Mesenchymal stem cell (in vitro differentiated cells and primary cell): ENCODE results near the gene NBPF1.
A peak's percentile ranks its signal among the peaks of the same experiment; 100 is the strongest.
"Not testable (repeated sequence)": the region's sequence is repeated elsewhere in the genome, so short reads cannot be mapped to it uniquely, and the experiment has no call there.

ENCODE experiments used
- DNase-seq: peaks from one replicate; pipeline ENCODE4 v3.0.0-alpha.2; 2013
- H2AFZ ChIP-seq: one replicate; pipeline ENCODE4 v1.6.1; 2013; ENCODE audit warnings: low read depth, mild to moderate bottlenecking, control low read depth, inconsistent platforms, low read length, moderate library complexity
- H2AK5ac ChIP-seq: 2 replicates; pipeline ENCODE4 v1.6.1; 2013; ENCODE audit warnings: low read length, moderate library complexity, mild to moderate bottlenecking, inconsistent platforms; ENCODE audit not compliant: severe bottlenecking
- H2BK120ac ChIP-seq: one replicate; pipeline ENCODE4 v1.6.1; 2013; ENCODE audit warnings: low read depth, mild to moderate bottlenecking, inconsistent platforms, low read length, moderate library complexity
- H2BK12ac ChIP-seq, 2 experiments: one replicate each; pipeline ENCODE4 v1.6.1; 2013; ENCODE audit warnings: inconsistent platforms in 2 of 2, low read length in 2 of 2, mild to moderate bottlenecking in 2 of 2, moderate library complexity in 2 of 2, control low read depth in 1 of 2
- H2BK15ac ChIP-seq: one replicate; pipeline ENCODE4 v1.6.1; 2013; ENCODE audit warnings: mild to moderate bottlenecking, low read depth, inconsistent platforms; ENCODE audit not compliant: poor library complexity, severe bottlenecking
- H2BK5ac ChIP-seq: 2 replicates; pipeline ENCODE4 v1.6.1; 2013; ENCODE audit warnings: low read depth, mild to moderate bottlenecking, low read length, control low read depth, inconsistent platforms; ENCODE audit not compliant: poor library complexity, severe bottlenecking
- H3K14ac ChIP-seq, 2 experiments: one replicate each; pipeline ENCODE4 v1.6.1; 2013; ENCODE audit warnings: inconsistent platforms in 2 of 2, low read length in 2 of 2, control low read depth in 1 of 2, mild to moderate bottlenecking in 1 of 2, moderate library complexity in 1 of 2
- H3K18ac ChIP-seq, 2 experiments: one replicate each; pipeline ENCODE4 v1.6.1; 2013; ENCODE audit warnings: inconsistent platforms in 2 of 2, low read length in 2 of 2, control low read depth in 1 of 2, low read depth in 1 of 2, mild to moderate bottlenecking in 1 of 2
- H3K23ac ChIP-seq, 2 experiments: one replicate each; pipeline ENCODE4 v1.6.1; 2013; ENCODE audit warnings: inconsistent platforms in 2 of 2, low read length in 2 of 2, mild to moderate bottlenecking in 2 of 2, moderate library complexity in 2 of 2, control low read depth in 1 of 2
- H3K27ac ChIP-seq: 2 replicates; pipeline ENCODE4 v1.5.1; 2013; ENCODE audit warnings: mild to moderate bottlenecking, moderate library complexity, low read length, control low read depth, inconsistent platforms; ENCODE audit not compliant: poor library complexity, severe bottlenecking
- H3K27me3 ChIP-seq, 2 experiments: 2 replicates each; pipeline versions ENCODE4 v1.6.1 to v1.7.0; 2013; ENCODE audit warnings: low read length in 2 of 2, mild to moderate bottlenecking in 2 of 2, moderate library complexity in 2 of 2, control low read depth in 1 of 2, inconsistent platforms in 1 of 2; ENCODE audit not compliant: control insufficient read depth in 1 of 2, insufficient read depth in 1 of 2
- H3K36me3 ChIP-seq, 2 experiments: 2 replicates each; pipeline versions ENCODE4 v1.6.1 to v1.7.0; 2013; ENCODE audit warnings: low read length in 2 of 2, control low read depth in 1 of 2, inconsistent platforms in 1 of 2, low read depth in 1 of 2, mild to moderate bottlenecking in 1 of 2; ENCODE audit not compliant: insufficient read depth in 2 of 2, control insufficient read depth in 1 of 2
- H3K4ac ChIP-seq, 2 experiments: one replicate each; pipeline ENCODE4 v1.6.1; 2013; ENCODE audit warnings: inconsistent platforms in 2 of 2, low read length in 2 of 2, mild to moderate bottlenecking in 2 of 2, moderate library complexity in 2 of 2, control low read depth in 1 of 2, low read depth in 1 of 2
- H3K4me1 ChIP-seq: 2 replicates; pipeline ENCODE4 v1.6.1; 2013; ENCODE audit warnings: low read depth, low read length, control low read depth; ENCODE audit not compliant: control insufficient read depth, insufficient read depth
- H3K4me2 ChIP-seq: 2 replicates; pipeline ENCODE4 v1.6.1; 2013; ENCODE audit warnings: low read length, mild to moderate bottlenecking, inconsistent platforms; ENCODE audit not compliant: poor library complexity, severe bottlenecking
- H3K4me3 ChIP-seq, 2 experiments: 2 replicates each; pipeline versions ENCODE4 v1.5.1 to v1.7.0; 2013; ENCODE audit warnings: low read length in 2 of 2, mild to moderate bottlenecking in 2 of 2, control low read depth in 1 of 2, low read depth in 1 of 2; ENCODE audit not compliant: insufficient read depth in 1 of 2
- H3K79me1 ChIP-seq: replicated peaks from 2 replicates; pipeline ENCODE4 v1.6.1; 2013; ENCODE audit warnings: mild to moderate bottlenecking, control low read depth, low read length, inconsistent platforms; ENCODE audit not compliant: poor library complexity, severe bottlenecking
- H3K9ac ChIP-seq: 2 replicates; pipeline ENCODE4 v1.7.0; 2013; ENCODE audit warnings: mild to moderate bottlenecking, low read length, moderate library complexity
- H3K9me3 ChIP-seq: 2 replicates; pipeline ENCODE4 v1.7.0; 2013; ENCODE audit warnings: mild to moderate bottlenecking, low read length; ENCODE audit not compliant: control insufficient read depth
- H4K8ac ChIP-seq: one replicate; pipeline ENCODE4 v1.6.1; 2013; ENCODE audit warnings: inconsistent platforms, mild to moderate bottlenecking, low read length, moderate library complexity
- H4K91ac ChIP-seq: one replicate; pipeline ENCODE4 v1.6.1; 2013; ENCODE audit warnings: mild to moderate bottlenecking, low read length, inconsistent platforms
- WGBS: methylation state at CpG from one replicate; pipeline ENCODE4 v1.1.7; 2013; ENCODE audit warnings: mixed read lengths; 5-methylcytosine and 5-hydroxymethylcytosine counted together

NBPF1 gene

DNA sequence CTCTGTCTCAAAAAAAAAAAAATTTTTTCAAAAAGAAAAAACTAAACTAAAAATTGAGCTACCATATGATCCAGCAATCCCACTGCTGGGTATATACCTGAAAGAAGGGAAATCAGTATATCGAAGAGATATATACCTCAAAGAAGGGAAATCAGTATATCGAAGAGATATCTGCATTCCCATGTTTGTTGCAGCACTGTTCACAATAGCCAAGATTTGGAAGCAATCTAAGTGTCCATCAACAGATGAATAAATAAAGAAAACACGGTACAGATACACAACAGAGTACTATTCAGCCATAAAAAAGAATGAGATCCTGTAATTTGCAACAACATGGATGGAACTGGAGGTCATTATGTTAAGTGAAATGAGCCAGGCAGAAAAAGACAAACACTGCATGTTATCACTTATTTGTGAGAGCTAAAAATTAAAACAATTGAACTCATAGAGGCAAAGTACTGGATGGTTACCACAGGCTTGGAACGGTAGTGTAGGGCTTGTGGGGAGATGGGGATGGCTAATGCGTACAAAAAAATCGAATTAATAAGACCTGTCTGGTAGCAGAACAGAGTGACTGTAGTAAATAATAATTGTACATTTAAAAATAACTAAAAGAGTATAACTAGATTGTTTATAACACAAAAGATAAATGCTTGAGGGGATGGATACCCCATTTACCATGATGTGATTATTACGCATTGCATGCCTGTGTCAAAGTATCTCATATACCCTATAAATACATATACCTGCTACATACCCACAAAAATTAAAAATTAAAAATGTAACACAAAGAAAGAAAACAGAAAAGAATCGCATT is 28.0 kb upstream of the NBPF1 start:
- H3K4me2 ChIP-seq, DNase-seq, H3K9ac ChIP-seq, H2BK5ac ChIP-seq, H3K27ac ChIP-seq, H2BK120ac ChIP-seq, H3K18ac ChIP-seq, H3K23ac ChIP-seq, H3K4me3 ChIP-seq, H3K4ac ChIP-seq, H3K14ac ChIP-seq, H2AFZ ChIP-seq, H2BK15ac ChIP-seq, H2AK5ac ChIP-seq, H3K27me3 ChIP-seq, H2BK12ac ChIP-seq, H4K8ac ChIP-seq, H4K91ac ChIP-seq, H3K9me3 ChIP-seq: not testable (repeated sequence)
- WGBS, result over 99% methylated on average over 8 of the region's 8 CpGs
- Histone ChIP-seq H3K36me3 (peaks cover 0 to 19% of the 10 kb centered on the region in 2 experiments), H3K79me1 (peaks cover 59% of the 10 kb centered on the region), H3K4me1 (peaks cover 27% of the 10 kb centered on the region)

- not testable (repeated sequence) for H3K9me3 ChIP-seq, H3K14ac ChIP-seq, H2BK5ac ChIP-seq, H2AFZ ChIP-seq, H3K4me3 ChIP-seq, DNase-seq, H3K9ac ChIP-seq, H2AK5ac ChIP-seq, H3K4me2 ChIP-seq, H2BK15ac ChIP-seq, H2BK12ac ChIP-seq, H3K4ac ChIP-seq, H3K18ac ChIP-seq, H4K8ac ChIP-seq, H2BK120ac ChIP-seq, H3K23ac ChIP-seq, H3K27ac ChIP-seq, H3K27me3 ChIP-seq
- Histone ChIP-seq H3K36me3 (peaks cover 0 to 19% of the 10 kb centered on the region in 2 experiments), H3K4me1 (peaks cover 19% of the 10 kb centered on the region), H4K91ac (peak overlapping the region; percentile 15), H3K79me1 (peaks cover 67% of the 10 kb centered on the region)
- 64% methylated on average over 10 of the region's 11 CpGs for WGBS
Observed at GRCh38 chr1:16639091-16640031, 26.0 kb upstream of the NBPF1 start.

DNA sequence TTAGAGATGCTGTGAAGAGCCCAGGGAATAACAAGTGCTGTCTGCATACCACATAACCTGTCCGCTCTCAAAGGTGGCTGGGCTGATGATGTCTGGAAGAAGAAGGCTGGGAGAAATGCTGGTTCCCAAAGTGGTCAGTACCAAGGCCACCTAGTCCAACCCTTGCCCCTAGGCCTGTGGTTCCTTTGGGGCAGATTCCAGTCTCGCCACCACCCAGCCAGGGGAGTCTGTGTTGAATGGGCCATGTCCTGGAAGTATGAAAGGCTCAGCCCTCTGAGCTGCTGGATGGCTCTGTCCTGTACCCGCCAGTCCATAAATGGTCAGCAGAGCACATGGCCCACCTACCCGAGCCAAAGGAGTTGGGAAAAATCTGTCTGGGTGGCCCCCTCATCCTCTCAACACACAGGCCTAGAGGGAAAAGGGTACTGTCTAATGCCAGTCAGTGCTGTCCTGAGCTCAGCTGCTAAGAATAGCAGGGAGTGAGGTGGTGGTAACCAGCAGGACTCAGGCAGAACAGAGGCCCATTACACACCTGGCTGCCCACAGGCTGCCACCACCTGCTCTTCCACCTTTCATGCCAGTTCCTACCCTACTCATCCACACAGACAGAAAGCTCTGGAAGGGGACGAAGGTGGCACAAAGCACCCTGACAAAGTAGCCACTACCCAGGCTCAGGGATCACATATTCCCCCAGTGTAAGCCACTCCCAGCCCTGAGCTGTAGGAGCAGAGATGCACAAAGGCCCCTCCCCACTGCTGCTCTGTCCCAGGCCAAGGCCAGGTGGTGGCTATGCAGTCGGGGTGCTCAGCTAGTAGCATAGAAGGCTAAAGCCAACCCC is 24.8 kb upstream of the NBPF1 start:
- Histone ChIP-seq H3K4me1 (peaks cover 11% of the 10 kb centered on the region), H3K79me1 (peaks cover 64% of the 10 kb centered on the region), H3K36me3 (peaks cover 7 to 27% of the 10 kb centered on the region in 2 experiments)
- H2AK5ac ChIP-seq, H3K4me2 ChIP-seq, H3K4ac ChIP-seq, H4K91ac ChIP-seq, H2AFZ ChIP-seq, H3K9me3 ChIP-seq, H2BK120ac ChIP-seq, H3K27ac ChIP-seq, H2BK5ac ChIP-seq, H4K8ac ChIP-seq, H3K18ac ChIP-seq, H3K27me3 ChIP-seq, H3K9ac ChIP-seq, H2BK15ac ChIP-seq, H3K4me3 ChIP-seq, H3K23ac ChIP-seq, H2BK12ac ChIP-seq, H3K14ac ChIP-seq, DNase-seq: not testable (repeated sequence)
- WGBS, result 97% methylated on average over 5 of the region's 6 CpGs
